Body of pancreas (tissue), 4 donors: Measurements from ENCODE around the gene GPX3.

Experiments used
- POLR2A ChIP-seq, 3 donors: fragments of 450-650 bp; IDR thresholded peaks; one replicate each; pipeline ENCODE4 v1.6.1; 2016; ENCODE audit warnings: antibody characterized with exemption in 3 of 3, mild to moderate bottlenecking in 2 of 3
- TF ChIP-seq, protein P1 (sequence below), 7 experiments: fragments of 450-650 bp in 4 of 7; fragments of 200-600 bp in 3 of 7; sonication (generic) in 3 of 7; IDR thresholded peaks; one replicate each; pipeline ENCODE4 v1.5.1; 2016 to 2019; ENCODE audit warnings: antibody characterized with exemption in 7 of 7

- TF ChIP-seq, protein P1, sequence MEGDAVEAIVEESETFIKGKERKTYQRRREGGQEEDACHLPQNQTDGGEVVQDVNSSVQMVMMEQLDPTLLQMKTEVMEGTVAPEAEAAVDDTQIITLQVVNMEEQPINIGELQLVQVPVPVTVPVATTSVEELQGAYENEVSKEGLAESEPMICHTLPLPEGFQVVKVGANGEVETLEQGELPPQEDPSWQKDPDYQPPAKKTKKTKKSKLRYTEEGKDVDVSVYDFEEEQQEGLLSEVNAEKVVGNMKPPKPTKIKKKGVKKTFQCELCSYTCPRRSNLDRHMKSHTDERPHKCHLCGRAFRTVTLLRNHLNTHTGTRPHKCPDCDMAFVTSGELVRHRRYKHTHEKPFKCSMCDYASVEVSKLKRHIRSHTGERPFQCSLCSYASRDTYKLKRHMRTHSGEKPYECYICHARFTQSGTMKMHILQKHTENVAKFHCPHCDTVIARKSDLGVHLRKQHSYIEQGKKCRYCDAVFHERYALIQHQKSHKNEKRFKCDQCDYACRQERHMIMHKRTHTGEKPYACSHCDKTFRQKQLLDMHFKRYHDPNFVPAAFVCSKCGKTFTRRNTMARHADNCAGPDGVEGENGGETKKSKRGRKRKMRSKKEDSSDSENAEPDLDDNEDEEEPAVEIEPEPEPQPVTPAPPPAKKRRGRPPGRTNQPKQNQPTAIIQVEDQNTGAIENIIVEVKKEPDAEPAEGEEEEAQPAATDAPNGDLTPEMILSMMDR (IDR thresholded peaks at IDR 0.05), result no peak
- no peak for TF ChIP-seq POLR2A (IDR thresholded peaks at IDR 0.05)
These were observed 16.9 kb upstream of the GPX3 start for GRCh38 chr5:151003503-151003860.
